Right ventricle myocardium inferior (tissue), 1 donor: ENCODE measurements around the gene ARL11. TPM values are rescaled to one million over a fixed set of nuclear protein-coding genes. Genes with fewer than 3 reads are reported as not detected.
A peak's percentile ranks its signal among the peaks of the same experiment; 100 is the strongest.

Experiments
- ATAC-seq: fragments of 200-7000 bp; cut with Tn5 transposase; one replicate; pipeline ENCODE4 v1.9.1; 2020; ENCODE audit warnings: mild to moderate bottlenecking, moderate library complexity
- DNase-seq: peaks from one replicate; pipeline ENCODE4 v3.0.0; 2021; ENCODE audit errors: missing footprints
- intact Hi-C: fragments of 100-400 bp; cut with DNase I; formaldehyde crosslinking; loops from one replicate; pipeline ENCODE4 v1.11.0; 2022
- total RNA-seq: library from RNA; stranded (reverse); fragmentation: NEBNext Ultra II Directional; extraction: Animal tissue kit (Norgen Biotek cat#: 25700); gene quantifications from one replicate; pipeline ENCODE4 v1.2.1, GENCODE V29; 2021
- donor health status: DM: no; HTN: yes; CAD: no; lungs with severe emphysema.

Gene ARL11
- total RNA-seq, 1 donor from 2014 or later: 0.57 TPM

GRCh38 chr13:49638744-49639072 lies 10.4 kb downstream of the ARL11 start:
- intact Hi-C loops: no loop called here
- DNase-seq (no peak), ATAC-seq (no peak)

GRCh38 chr13:49641801-49642291 lies 13.5 kb downstream of the ARL11 start:
- intact Hi-C loops: no loop called here
- DNase-seq (peak; percentile 80), ATAC-seq (peak; percentile 86)

- intact Hi-C loops: no loop called here
- DNase-seq (peak; percentile 51), ATAC-seq (no peak)
Measured at GRCh38 chr13:49643035-49643646, 14.8 kb downstream of the ARL11 start.

- DNase-seq (no peak), ATAC-seq (no peak)
- intact Hi-C loops: no loop called here
Measured at GRCh38 chr13:49645451-49645850, 17.1 kb downstream of the ARL11 start.

- intact Hi-C loops: no loop called here
- no peak for ATAC-seq
Measured at GRCh38 chr13:49646688-49647087, 18.4 kb downstream of the ARL11 start.

GRCh38 chr13:49649244-49649962 lies 21.1 kb downstream of the ARL11 start:
- ATAC-seq (peak; percentile 39), DNase-seq (no peak)
- intact Hi-C loops: no loop called here

More at GRCh38 chr13:49646688-49647087, 18.4 kb downstream of the ARL11 start:
- DNase-seq: no peak

- no peak for DNase-seq
- intact Hi-C loops: loop anchor here (5.0 kb wide), 1 partner anchor 197 kb away; no protein-coding TSS in a partner anchor
- no peak for ATAC-seq
Measured at GRCh38 chr13:49649963-49650312, 21.6 kb downstream of the ARL11 start.

GRCh38 chr13:49651570-49652354 lies 23.5 kb downstream of the ARL11 start:
- DNase-seq (no peak), ATAC-seq (no peak)
- intact Hi-C loops: loop anchor here (5.0 kb wide), 1 partner anchor 196 kb away; no protein-coding TSS in a partner anchor

GRCh38 chr13:49652355-49653305 lies 24.3 kb downstream of the ARL11 start:
- ATAC-seq: peak; percentile 62
- intact Hi-C loops: loop anchor here (5.0 kb wide), 1 partner anchor 195 kb away; no protein-coding TSS in a partner anchor

GRCh38 chr13:49653478-49653877 lies 25.2 kb downstream of the ARL11 start:
- no peak for ATAC-seq
- DNase-seq: no peak
- intact Hi-C loops: loop anchor here (5.0 kb wide), 1 partner anchor 194 kb away; no protein-coding TSS in a partner anchor

More at GRCh38 chr13:49652355-49653305, 24.3 kb downstream of the ARL11 start:
- no peak for DNase-seq

- ATAC-seq: no peak
- no peak for DNase-seq
- intact Hi-C loops: loop anchor here (5.0 kb wide), 1 partner anchor 193 kb away; no protein-coding TSS in a partner anchor
Measured at GRCh38 chr13:49654011-49654410, 25.7 kb downstream of the ARL11 start.

GRCh38 chr13:49655906-49656305 lies 27.6 kb downstream of the ARL11 start:
- ATAC-seq (no peak), DNase-seq (no peak)
- intact Hi-C loops: no loop called here

GRCh38 chr13:49657241-49657641 lies 28.9 kb downstream of the ARL11 start:
- DNase-seq (no peak), ATAC-seq (no peak)
- intact Hi-C loops: no loop called here

- intact Hi-C loops: no loop called here
- DNase-seq: no peak
- no peak for ATAC-seq
Measured at GRCh38 chr13:49664606-49665005, 36.3 kb downstream of the ARL11 start.

- intact Hi-C loops: no loop called here
- no peak for DNase-seq
- no peak for ATAC-seq
Measured at GRCh38 chr13:49667773-49668172, 39.5 kb downstream of the ARL11 start.

GRCh38 chr13:49669735-49670309 lies 41.5 kb downstream of the ARL11 start:
- DNase-seq (no peak), ATAC-seq (peak; percentile 80)
- intact Hi-C loops: loop anchor here (1.0 kb wide), 1 partner anchor 178 kb away; no protein-coding TSS in a partner anchor

- ATAC-seq (no peak), DNase-seq (no peak)
- intact Hi-C loops: no loop called here
Measured at GRCh38 chr13:49670828-49671227, 42.5 kb downstream of the ARL11 start.
